ENCODE data around the gene SFR1. TPM values are rescaled to one million over a fixed set of nuclear protein-coding genes. Genes with fewer than 3 reads are reported as not detected.
A peak's percentile ranks its signal among the peaks of the same experiment; 100 is the strongest.

SFR1 gene
- polyA plus RNA-seq, 2 donors = 3.8 to 6.3 TPM

DNA sequence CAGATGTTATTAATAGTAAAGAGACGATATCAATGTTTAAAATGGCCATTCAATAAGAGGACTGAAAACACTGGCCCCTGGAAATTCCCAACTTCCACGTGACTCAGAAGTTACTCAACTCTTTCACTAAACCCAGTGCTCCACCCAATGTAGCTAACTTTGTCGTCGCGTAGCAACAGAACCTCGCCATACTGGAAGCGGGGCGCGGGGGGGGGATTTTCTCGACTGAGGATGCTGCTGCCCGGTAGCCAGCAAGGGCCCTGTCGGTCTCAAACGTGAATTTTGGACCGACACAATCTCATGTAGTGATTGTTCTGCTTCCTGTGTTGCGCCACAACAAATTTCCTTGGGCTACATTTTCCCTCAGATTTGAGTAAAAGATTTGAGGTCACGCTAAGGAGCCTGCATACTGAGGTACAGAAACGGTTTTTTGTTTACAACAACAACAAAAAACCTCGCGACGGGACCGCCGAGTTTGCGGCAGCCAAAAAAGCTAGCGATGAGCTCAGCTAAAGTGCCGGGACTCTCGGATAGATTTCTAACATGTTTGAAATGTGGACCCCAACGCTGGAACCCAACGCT is 977 bp upstream of the SFR1 start:
- WGBS, 2 donors = 0% methylated on average over 28 of the region's 28 CpGs
- peak overlapping the region; percentile 99 to 100 for H3K27ac ChIP-seq (ENCODE audit: low read depth in 2 of 2, low read length in 1 of 2)
- H3K9me3 ChIP-seq (ENCODE audit: control insufficient read depth in 2 of 2, insufficient read depth in 1 of 2, low read depth in 1 of 2, low read length in 1 of 2) = no peaks in the 10 kb centered on the region
- H3K4me1 ChIP-seq (ENCODE audit: control insufficient read depth in 2 of 2, insufficient read depth in 2 of 2, low read length in 1 of 2) = no peaks in the 10 kb centered on the region
- H3K4me3 ChIP-seq (ENCODE audit: low read depth in 1 of 2, low read length in 2 of 2) = peak overlapping the region; percentile 60 to 77
- peaks cover 0 to 2% of the 10 kb centered on the region in 2 donors for H3K36me3 ChIP-seq (ENCODE audit: control insufficient read depth in 2 of 2, insufficient read depth in 2 of 2, low read length in 1 of 2)
- H3K27me3 ChIP-seq (ENCODE audit: control insufficient read depth in 1 of 2, insufficient read depth in 2 of 2, low read length in 2 of 2) = no peaks in the 10 kb centered on the region

GRCh38 chr10:104122225-104123107 is 495 bp downstream of the SFR1 start:
- no peaks in the 10 kb centered on the region for H3K9me3 ChIP-seq (ENCODE audit: control insufficient read depth in 2 of 2, insufficient read depth in 1 of 2, low read depth in 1 of 2, low read length in 1 of 2)
- no peaks in the 10 kb centered on the region for H3K27me3 ChIP-seq (ENCODE audit: control insufficient read depth in 1 of 2, insufficient read depth in 2 of 2, low read length in 2 of 2)
- 16 to 17% methylated on average over 23 of the region's 23 CpGs for WGBS, 2 donors
- peak overlapping the region; percentile 86 to 100 for H3K27ac ChIP-seq (ENCODE audit: low read depth in 2 of 2, low read length in 1 of 2)
- H3K36me3 ChIP-seq (ENCODE audit: control insufficient read depth in 2 of 2, insufficient read depth in 2 of 2, low read length in 1 of 2) = no peaks in the 10 kb centered on the region
- peak overlapping the region; percentile 78 to 94 for H3K4me3 ChIP-seq (ENCODE audit: low read depth in 1 of 2, low read length in 2 of 2)
- H3K4me1 ChIP-seq (ENCODE audit: control insufficient read depth in 2 of 2, insufficient read depth in 2 of 2, low read length in 1 of 2) = no peaks in the 10 kb centered on the region

GRCh38 chr10:104123397-104123796 is 1.4 kb downstream of the SFR1 start:
- Histone ChIP-seq H3K9me3 (ENCODE audit: control insufficient read depth in 2 of 2, insufficient read depth in 1 of 2, low read depth in 1 of 2, low read length in 1 of 2) (no peaks in the 10 kb centered on the region), H3K4me1 (ENCODE audit: control insufficient read depth in 2 of 2, insufficient read depth in 2 of 2, low read length in 1 of 2) (no peaks in the 10 kb centered on the region), H3K27me3 (ENCODE audit: control insufficient read depth in 1 of 2, insufficient read depth in 2 of 2, low read length in 2 of 2) (no peaks in the 10 kb centered on the region), H3K4me3 (ENCODE audit: low read depth in 1 of 2, low read length in 2 of 2) (no peak overlapping the region), H3K36me3 (ENCODE audit: control insufficient read depth in 2 of 2, insufficient read depth in 2 of 2, low read length in 1 of 2) (no peaks in the 10 kb centered on the region), H3K27ac (ENCODE audit: low read depth in 2 of 2, low read length in 1 of 2) (no peak overlapping the region)
- WGBS, 2 donors = 56 to 61% methylated on average over 1 of the region's 1 CpG

DNA sequence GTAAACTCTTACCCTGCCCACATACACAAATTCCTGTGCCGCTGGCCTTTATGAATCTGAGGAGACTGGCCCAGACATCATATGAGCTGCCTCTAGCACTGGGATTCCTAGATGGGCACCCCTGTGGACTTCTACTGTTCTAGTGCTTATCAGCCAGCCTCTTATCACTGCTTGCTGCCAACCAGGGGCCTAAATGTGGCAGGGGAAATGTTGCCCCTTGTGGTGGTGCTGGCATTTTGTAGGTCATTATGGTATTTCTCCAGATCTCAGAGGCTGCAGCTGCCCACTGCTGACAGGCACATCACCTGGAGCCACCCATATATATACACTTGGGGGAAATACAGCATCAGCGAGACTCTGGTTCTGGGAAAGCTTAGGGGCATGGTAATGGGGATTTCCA is 5.4 kb downstream of the SFR1 start:
- no peaks in the 10 kb centered on the region for H3K36me3 ChIP-seq (ENCODE audit: control insufficient read depth in 2 of 2, insufficient read depth in 2 of 2, low read length in 1 of 2)
- no peaks in the 10 kb centered on the region for H3K9me3 ChIP-seq (ENCODE audit: control insufficient read depth in 2 of 2, insufficient read depth in 1 of 2, low read depth in 1 of 2, low read length in 1 of 2)
- no peaks in the 10 kb centered on the region for H3K27me3 ChIP-seq (ENCODE audit: control insufficient read depth in 1 of 2, insufficient read depth in 2 of 2, low read length in 2 of 2)
- H3K27ac ChIP-seq (ENCODE audit: low read depth in 2 of 2, low read length in 1 of 2) = no peak overlapping the region
- WGBS, 2 donors = 69 to 80% methylated on average over 2 of the region's 2 CpGs
- no peaks in the 10 kb centered on the region for H3K4me1 ChIP-seq (ENCODE audit: control insufficient read depth in 2 of 2, insufficient read depth in 2 of 2, low read length in 1 of 2)
- H3K4me3 ChIP-seq (ENCODE audit: low read depth in 1 of 2, low read length in 2 of 2) = no peak overlapping the region

- Histone ChIP-seq H3K36me3 (ENCODE audit: control insufficient read depth in 2 of 2, insufficient read depth in 2 of 2, low read length in 1 of 2) (no peaks in the 10 kb centered on the region), H3K9me3 (ENCODE audit: control insufficient read depth in 2 of 2, insufficient read depth in 1 of 2, low read depth in 1 of 2, low read length in 1 of 2) (no peaks in the 10 kb centered on the region), H3K27me3 (ENCODE audit: control insufficient read depth in 1 of 2, insufficient read depth in 2 of 2, low read length in 2 of 2) (no peaks in the 10 kb centered on the region), H3K4me1 (ENCODE audit: control insufficient read depth in 2 of 2, insufficient read depth in 2 of 2, low read length in 1 of 2) (no peaks in the 10 kb centered on the region), H3K27ac (ENCODE audit: low read depth in 2 of 2, low read length in 1 of 2) (no peak overlapping the region), H3K4me3 (ENCODE audit: low read depth in 1 of 2, low read length in 2 of 2) (no peak overlapping the region)
- WGBS, 2 donors = 58 to 72% methylated on average over 2 of the region's 2 CpGs
Measured at GRCh38 chr10:104128214-104128613, 6.2 kb downstream of the SFR1 start.

GRCh38 chr10:104130041-104130440 is 8.1 kb downstream of the SFR1 start:
- Histone ChIP-seq H3K27ac (ENCODE audit: low read depth in 2 of 2, low read length in 1 of 2) (no peak overlapping the region), H3K4me3 (ENCODE audit: low read depth in 1 of 2, low read length in 2 of 2) (no peak overlapping the region), H3K36me3 (ENCODE audit: control insufficient read depth in 2 of 2, insufficient read depth in 2 of 2, low read length in 1 of 2) (no peaks in the 10 kb centered on the region), H3K27me3 (ENCODE audit: control insufficient read depth in 1 of 2, insufficient read depth in 2 of 2, low read length in 2 of 2) (no peaks in the 10 kb centered on the region), H3K9me3 (ENCODE audit: control insufficient read depth in 2 of 2, insufficient read depth in 1 of 2, low read depth in 1 of 2, low read length in 1 of 2) (no peaks in the 10 kb centered on the region), H3K4me1 (ENCODE audit: control insufficient read depth in 2 of 2, insufficient read depth in 2 of 2, low read length in 1 of 2) (no peaks in the 10 kb centered on the region)
- 57 to 58% methylated on average over 3 of the region's 3 CpGs for WGBS, 2 donors

DNA sequence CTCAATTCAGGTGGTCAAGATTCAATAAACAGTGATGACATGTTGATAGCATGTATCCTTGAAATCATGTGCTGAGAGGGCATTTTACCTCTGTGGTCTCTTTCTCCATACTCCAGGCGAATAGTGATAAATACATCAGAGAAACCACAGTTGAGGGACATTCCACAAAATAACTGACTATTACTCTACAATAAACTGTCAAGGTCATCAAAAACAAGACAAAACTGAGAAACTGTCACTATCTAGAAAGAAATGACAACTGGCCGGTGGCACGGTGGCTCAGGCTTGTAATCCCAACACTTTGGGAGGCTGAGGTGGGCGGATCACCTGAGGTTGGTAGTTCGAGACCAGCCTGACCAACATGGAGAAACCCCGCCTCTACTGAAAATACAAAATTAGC is 16.2 kb downstream of the SFR1 start:
- 93 to 94% methylated on average over 6 of the region's 6 CpGs for WGBS, 2 donors
- H3K9me3 ChIP-seq (ENCODE audit: control insufficient read depth in 2 of 2, insufficient read depth in 1 of 2, low read depth in 1 of 2, low read length in 1 of 2) = no peaks in the 10 kb centered on the region
- H3K4me1 ChIP-seq (ENCODE audit: control insufficient read depth in 2 of 2, insufficient read depth in 2 of 2, low read length in 1 of 2) = no peaks in the 10 kb centered on the region
- no peaks in the 10 kb centered on the region for H3K27me3 ChIP-seq (ENCODE audit: control insufficient read depth in 1 of 2, insufficient read depth in 2 of 2, low read length in 2 of 2)
- H3K36me3 ChIP-seq (ENCODE audit: control insufficient read depth in 2 of 2, insufficient read depth in 2 of 2, low read length in 1 of 2) = no peaks in the 10 kb centered on the region
- H3K27ac ChIP-seq (ENCODE audit: low read depth in 2 of 2, low read length in 1 of 2) = no peak overlapping the region
- no peak overlapping the region for H3K4me3 ChIP-seq (ENCODE audit: low read depth in 1 of 2, low read length in 2 of 2)

DNA sequence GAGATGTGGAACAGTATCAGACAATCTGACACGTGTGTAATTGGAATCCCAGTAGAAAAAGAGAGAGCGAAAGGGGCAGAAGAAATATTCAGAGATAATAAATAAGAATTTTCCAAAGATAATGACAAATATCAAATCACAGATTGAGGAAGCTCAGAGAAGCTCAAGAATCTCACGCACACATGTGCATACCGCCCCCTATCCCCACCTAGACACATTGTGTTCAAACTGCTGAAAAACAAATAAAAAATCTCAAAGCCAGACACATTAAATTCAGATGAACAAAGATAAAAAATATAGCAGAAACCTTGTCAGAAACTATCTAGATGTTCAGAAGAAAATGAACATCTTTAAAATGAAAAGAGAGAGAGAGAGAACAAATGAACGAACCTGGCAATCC is 17.2 kb downstream of the SFR1 start:
- Histone ChIP-seq H3K27me3 (ENCODE audit: control insufficient read depth in 1 of 2, insufficient read depth in 2 of 2, low read length in 2 of 2) (no peaks in the 10 kb centered on the region), H3K9me3 (ENCODE audit: control insufficient read depth in 2 of 2, insufficient read depth in 1 of 2, low read depth in 1 of 2, low read length in 1 of 2) (no peaks in the 10 kb centered on the region), H3K4me3 (ENCODE audit: low read depth in 1 of 2, low read length in 2 of 2) (no peak overlapping the region), H3K36me3 (ENCODE audit: control insufficient read depth in 2 of 2, insufficient read depth in 2 of 2, low read length in 1 of 2) (no peaks in the 10 kb centered on the region), H3K4me1 (ENCODE audit: control insufficient read depth in 2 of 2, insufficient read depth in 2 of 2, low read length in 1 of 2) (no peaks in the 10 kb centered on the region), H3K27ac (ENCODE audit: low read depth in 2 of 2, low read length in 1 of 2) (no peak overlapping the region)
- WGBS, 2 donors = 68 to 75% methylated on average over 5 of the region's 5 CpGs

DNA sequence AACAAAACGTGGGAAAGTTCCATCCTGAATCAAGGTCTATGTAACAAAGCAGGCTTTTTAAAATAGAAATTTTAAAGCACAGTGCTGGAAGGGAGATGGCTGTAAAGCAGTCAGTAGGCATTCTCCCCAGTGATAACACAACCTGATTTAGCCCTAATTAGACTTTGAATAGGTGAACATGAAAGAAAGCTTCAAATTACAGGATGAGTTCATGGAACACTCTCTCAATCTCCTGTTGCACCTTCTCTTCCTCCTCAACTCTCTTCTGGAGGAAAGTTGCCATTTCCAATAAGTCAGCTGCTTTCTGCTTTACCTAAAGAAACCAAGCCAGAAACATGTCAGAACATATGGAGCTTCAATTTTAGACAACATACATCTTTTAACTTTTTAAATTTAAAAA is 20.1 kb downstream of the SFR1 start:
- H3K27me3 ChIP-seq (ENCODE audit: control insufficient read depth in 1 of 2, insufficient read depth in 2 of 2, low read length in 2 of 2) = no peaks in the 10 kb centered on the region
- H3K4me1 ChIP-seq (ENCODE audit: control insufficient read depth in 2 of 2, insufficient read depth in 2 of 2, low read length in 1 of 2) = no peaks in the 10 kb centered on the region
- no peaks in the 10 kb centered on the region for H3K36me3 ChIP-seq (ENCODE audit: control insufficient read depth in 2 of 2, insufficient read depth in 2 of 2, low read length in 1 of 2)
- H3K27ac ChIP-seq (ENCODE audit: low read depth in 2 of 2, low read length in 1 of 2) = no peak overlapping the region
- H3K4me3 ChIP-seq (ENCODE audit: low read depth in 1 of 2, low read length in 2 of 2) = no peak overlapping the region
- H3K9me3 ChIP-seq (ENCODE audit: control insufficient read depth in 2 of 2, insufficient read depth in 1 of 2, low read depth in 1 of 2, low read length in 1 of 2) = no peaks in the 10 kb centered on the region
- 36 to 41% methylated on average over 1 of the region's 1 CpG for WGBS, 2 donors

- Histone ChIP-seq H3K9me3 (ENCODE audit: control insufficient read depth in 2 of 2, insufficient read depth in 1 of 2, low read depth in 1 of 2, low read length in 1 of 2) (no peaks in the 10 kb centered on the region), H3K4me3 (ENCODE audit: low read depth in 1 of 2, low read length in 2 of 2) (no peak overlapping the region), H3K27me3 (ENCODE audit: control insufficient read depth in 1 of 2, insufficient read depth in 2 of 2, low read length in 2 of 2) (no peaks in the 10 kb centered on the region), H3K4me1 (ENCODE audit: control insufficient read depth in 2 of 2, insufficient read depth in 2 of 2, low read length in 1 of 2) (no peaks in the 10 kb centered on the region), H3K36me3 (ENCODE audit: control insufficient read depth in 2 of 2, insufficient read depth in 2 of 2, low read length in 1 of 2) (no peaks in the 10 kb centered on the region), H3K27ac (ENCODE audit: low read depth in 2 of 2, low read length in 1 of 2) (no peak overlapping the region)
- 64 to 83% methylated on average over 3 of the region's 3 CpGs for WGBS, 2 donors
Measured at GRCh38 chr10:104143829-104144228, 21.9 kb downstream of the SFR1 start.
